Esophagus muscularis mucosa (tissue), 4 donors: ENCODE data around the gene IFNA2. TPM values are rescaled to one million over a fixed set of nuclear protein-coding genes. Genes with fewer than 3 reads are reported as not detected.
"Not testable (repeated sequence)": the region's sequence is repeated elsewhere in the genome, so short reads cannot be mapped to it uniquely, and the experiment has no call there.

Source experiments
- DNase-seq: peaks from one replicate; pipeline ENCODE4 v3.0.0-alpha.2; 2017; ENCODE audit errors: extremely low spot score
- H3K27ac ChIP-seq, 4 donors: fragments of 200-600 bp; sonication (generic); replicated peaks in 1 of 4; 1 replicate in 3 of 4; 2 replicates in 1 of 4; pipeline ENCODE4 v1.5.1; 2016 to 2019; ENCODE audit warnings: mild to moderate bottlenecking in 1 of 4
- H3K27me3 ChIP-seq, 4 donors: fragments of 200-600 bp; sonication (generic); one replicate each; pipeline versions ENCODE4 v1.5.1 to v1.6.0; 2016 to 2019
- H3K36me3 ChIP-seq, 4 donors: fragments of 200-600 bp; sonication (generic); one replicate each; pipeline ENCODE4 v1.5.1; 2016 to 2019
- H3K4me1 ChIP-seq, 4 donors: fragments of 200-600 bp; sonication (generic); one replicate each; pipeline ENCODE4 v1.5.1; 2016 to 2019
- H3K4me3 ChIP-seq, 4 donors: fragments of 200-600 bp; sonication (generic); 1 replicate in 2 of 4; 2 replicates in 2 of 4; pipeline ENCODE4 v1.5.1; 2016 to 2019; ENCODE audit warnings: mild to moderate bottlenecking in 4 of 4, moderate library complexity in 1 of 4
- H3K9me3 ChIP-seq, 4 donors: fragments of 200-600 bp; sonication (generic); 1 replicate in 3 of 4; 2 replicates in 1 of 4; pipeline ENCODE4 v1.5.1; 2016 to 2019
- EP300 ChIP-seq: sonication (generic); formaldehyde crosslinking; IDR thresholded peaks from one replicate; pipeline ENCODE4 v1.6.1; 2017; ENCODE audit warnings: antibody characterized with exemption
- POLR2A ChIP-seq: fragments of 450-650 bp; IDR thresholded peaks from one replicate; pipeline ENCODE4 v1.6.1; 2017; ENCODE audit warnings: antibody characterized with exemption, moderate library complexity, mild to moderate bottlenecking, low read depth
- POLR2AphosphoS5 ChIP-seq, 2 donors: sonication (generic); formaldehyde crosslinking; IDR thresholded peaks; one replicate each; pipeline ENCODE4 v1.6.1; 2017; ENCODE audit warnings: antibody characterized with exemption in 2 of 2
- WGBS: methylation state at CpG from one replicate; pipeline ENCODE4 v1.1.5; 2018; 5-methylcytosine and 5-hydroxymethylcytosine counted together
- intact Hi-C: fragments of 100-400 bp; cut with DNase I; formaldehyde crosslinking; loops from one replicate; pipeline ENCODE4 v1.15.1; 2023
- total RNA-seq, 4 donors: library from RNA; depleted of rRNA; stranded (reverse); fragments of >200 nt; gene quantifications; one replicate each; pipeline versions ENCODE4 v1.1.0 to v1.2.1, GENCODE V29; 2016
- TF ChIP-seq, protein P1 (sequence below), 3 experiments: fragments of 200-600 bp in 2 of 3; fragments of 450-650 bp in 1 of 3; sonication (generic) in 2 of 3; IDR thresholded peaks; one replicate each; pipeline ENCODE4 v1.5.1; 2017 to 2019; ENCODE audit warnings: antibody characterized with exemption in 3 of 3, mild to moderate bottlenecking in 2 of 3, moderate library complexity in 1 of 3

IFNA2 gene
- total RNA-seq, result not detected

DNA sequence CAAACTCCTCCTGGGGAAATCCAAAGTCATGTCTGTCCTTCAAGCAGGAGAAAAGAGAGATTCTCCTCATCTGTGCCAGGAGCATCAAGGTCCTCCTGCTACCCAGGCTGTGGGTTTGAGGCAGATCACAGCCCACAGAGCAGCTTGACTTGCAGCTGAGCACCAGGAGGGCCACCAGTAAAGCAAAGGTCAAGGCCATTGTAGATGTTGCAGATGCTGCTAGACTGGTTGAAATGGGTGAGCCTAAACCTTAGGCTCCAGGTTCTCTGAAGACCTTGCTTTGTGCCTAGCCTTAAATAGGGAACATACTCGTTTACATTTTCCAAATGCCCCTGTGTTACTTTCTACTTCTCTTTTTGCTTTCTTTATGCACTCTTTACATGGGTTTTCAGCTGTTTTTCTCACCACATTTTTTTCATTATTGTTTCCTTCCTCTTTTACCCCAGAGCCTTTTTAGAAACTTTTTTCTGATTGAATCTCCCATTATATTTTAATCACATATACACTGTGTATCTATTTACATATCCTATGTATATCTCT lies at the start of gene IFNA2:
IFNA2 (minus strand) TSS at position 268 of the 540 bp plus-strand sequence; CDS start at position 199, 69 bp downstream.
- TF ChIP-seq, protein P1, sequence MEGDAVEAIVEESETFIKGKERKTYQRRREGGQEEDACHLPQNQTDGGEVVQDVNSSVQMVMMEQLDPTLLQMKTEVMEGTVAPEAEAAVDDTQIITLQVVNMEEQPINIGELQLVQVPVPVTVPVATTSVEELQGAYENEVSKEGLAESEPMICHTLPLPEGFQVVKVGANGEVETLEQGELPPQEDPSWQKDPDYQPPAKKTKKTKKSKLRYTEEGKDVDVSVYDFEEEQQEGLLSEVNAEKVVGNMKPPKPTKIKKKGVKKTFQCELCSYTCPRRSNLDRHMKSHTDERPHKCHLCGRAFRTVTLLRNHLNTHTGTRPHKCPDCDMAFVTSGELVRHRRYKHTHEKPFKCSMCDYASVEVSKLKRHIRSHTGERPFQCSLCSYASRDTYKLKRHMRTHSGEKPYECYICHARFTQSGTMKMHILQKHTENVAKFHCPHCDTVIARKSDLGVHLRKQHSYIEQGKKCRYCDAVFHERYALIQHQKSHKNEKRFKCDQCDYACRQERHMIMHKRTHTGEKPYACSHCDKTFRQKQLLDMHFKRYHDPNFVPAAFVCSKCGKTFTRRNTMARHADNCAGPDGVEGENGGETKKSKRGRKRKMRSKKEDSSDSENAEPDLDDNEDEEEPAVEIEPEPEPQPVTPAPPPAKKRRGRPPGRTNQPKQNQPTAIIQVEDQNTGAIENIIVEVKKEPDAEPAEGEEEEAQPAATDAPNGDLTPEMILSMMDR (IDR thresholded peaks at IDR 0.05), result no peak
- TF ChIP-seq POLR2A (no peak), EP300 (no peak), POLR2AphosphoS5 (IDR thresholded peaks at IDR 0.05) (no peak)
- Histone ChIP-seq H3K36me3 (no peaks in the 10 kb centered on the region), H3K4me3 (no peak within 1 kb of the TSS), H3K9me3 (no peaks in the 10 kb centered on the region), H3K27ac (no peak within 1 kb of the TSS), H3K4me1 (no peaks in the 10 kb centered on the region), H3K27me3 (peaks cover 0 to 15% (median 0%) of the 10 kb centered on the region in 4 donors)
- no peak for DNase-seq
- 71% methylated on average over 1 of the region's 1 CpG for WGBS
- intact Hi-C loops, result no loop called here

DNA sequence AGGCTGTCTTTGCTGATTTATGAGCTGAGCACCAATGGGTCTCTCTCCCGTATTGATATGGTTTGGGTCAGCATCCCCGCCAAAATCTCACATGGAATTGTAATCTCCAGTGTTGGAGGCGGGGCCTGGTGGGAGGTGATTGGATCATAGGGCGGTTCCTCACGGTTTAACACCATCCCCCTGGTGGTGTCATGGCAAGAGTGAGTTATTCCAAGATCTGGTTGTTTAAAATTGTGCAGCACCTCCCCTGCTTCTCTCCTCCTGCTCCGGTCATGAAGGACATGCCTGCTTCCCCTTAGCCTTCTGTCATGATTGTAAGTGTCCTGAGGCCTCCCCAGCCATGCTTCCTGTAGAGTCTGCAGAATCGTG lies 49.8 kb upstream of the IFNA2 start:
- H3K9me3 ChIP-seq, H3K4me3 ChIP-seq, H3K27ac ChIP-seq, H3K4me1 ChIP-seq, H3K36me3 ChIP-seq, intact Hi-C loops, H3K27me3 ChIP-seq, DNase-seq: not testable (repeated sequence)
- 75% methylated on average over 7 of the region's 7 CpGs for WGBS

DNA sequence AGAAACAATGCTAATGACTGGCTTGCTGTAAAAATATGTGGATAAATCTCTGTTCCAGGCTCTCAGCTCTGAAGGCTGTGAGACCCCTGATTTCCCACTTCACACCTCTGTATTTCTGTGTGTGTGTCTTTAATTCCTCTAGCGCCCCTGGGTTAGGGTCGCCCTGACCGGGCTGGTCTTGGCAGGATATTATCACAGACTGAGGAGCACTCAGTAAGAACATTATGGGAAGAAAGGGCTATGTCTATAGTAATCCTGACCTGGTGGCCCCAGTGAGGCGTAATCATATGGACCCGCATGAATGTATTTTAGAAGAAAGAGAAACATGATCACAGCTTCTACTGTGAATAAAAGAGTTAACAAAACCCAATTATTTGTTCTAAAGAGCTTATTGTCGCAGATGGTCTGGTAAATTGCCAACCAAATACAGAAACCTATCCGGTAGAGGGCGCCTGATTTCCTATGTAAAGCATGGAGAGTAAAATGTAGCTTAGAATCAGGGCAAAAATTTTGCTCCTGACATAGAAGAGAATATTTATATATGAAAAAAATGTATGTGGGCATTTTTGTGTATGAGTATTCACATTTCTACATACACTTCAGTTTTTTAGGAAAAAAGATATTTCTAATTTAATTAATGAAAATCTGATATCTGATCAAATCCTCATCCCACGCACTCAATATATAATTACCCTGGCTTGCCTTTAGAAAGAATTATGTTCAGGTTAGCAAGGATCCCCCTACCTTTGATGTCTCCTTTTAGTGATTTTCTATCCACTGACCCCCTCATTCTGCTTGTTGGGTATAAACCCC lies 49.2 kb upstream of the IFNA2 start:
- Histone ChIP-seq H3K27me3 (no peaks in the 10 kb centered on the region), H3K4me3 (no peak overlapping the region), H3K4me1 (no peaks in the 10 kb centered on the region), H3K9me3 (no peaks in the 10 kb centered on the region), H3K36me3 (no peaks in the 10 kb centered on the region), H3K27ac (no peak overlapping the region)
- DNase-seq, result no peak
- intact Hi-C loops, result no loop called here
- WGBS, result 43% methylated on average over 9 of the region's 9 CpGs
- TF ChIP-seq, protein P1 (IDR thresholded peaks at IDR 0.05), result peak in 2 of 3 experiments; percentile 26 to 50
- TF ChIP-seq POLR2AphosphoS5 (IDR thresholded peaks at IDR 0.05), result no peak

DNA sequence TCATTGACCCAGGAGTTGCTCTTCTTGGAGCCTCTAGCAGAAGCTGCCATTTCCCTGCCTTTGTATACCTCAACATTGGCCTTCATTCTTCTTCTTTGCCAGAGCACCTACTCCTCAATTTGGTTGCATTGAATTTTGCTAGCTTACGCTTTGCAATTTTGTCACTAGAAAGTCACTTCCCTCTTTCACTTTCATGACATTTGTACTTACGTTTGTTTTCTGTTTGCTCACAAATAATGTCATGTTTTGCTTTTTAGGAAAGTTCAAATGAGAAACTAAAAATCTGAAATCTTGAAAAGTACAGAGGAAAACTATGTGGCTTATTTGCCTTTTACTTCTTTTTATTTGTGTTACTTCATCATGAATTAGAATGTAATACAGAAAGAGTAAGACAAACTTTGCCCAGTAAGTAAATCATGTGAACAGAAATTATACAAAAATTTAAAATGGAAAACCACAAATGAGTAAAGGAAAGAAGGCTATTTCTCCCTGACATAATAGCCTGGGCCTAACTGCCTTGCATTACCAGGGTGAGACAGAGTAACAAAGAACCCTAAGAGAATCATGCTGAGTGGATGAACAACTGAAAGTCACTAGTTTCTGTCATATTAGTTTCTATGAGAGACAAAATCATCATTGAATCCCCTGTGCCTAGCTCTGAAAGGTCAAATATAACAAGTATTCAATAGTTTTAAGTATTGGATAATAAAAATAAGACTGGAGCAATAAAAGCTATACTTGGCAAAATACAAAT lies 47.7 kb upstream of the IFNA2 start:
- Histone ChIP-seq H3K4me3 (no peak overlapping the region), H3K4me1 (no peaks in the 10 kb centered on the region), H3K27ac (no peak overlapping the region), H3K9me3 (no peaks in the 10 kb centered on the region), H3K27me3 (no peaks in the 10 kb centered on the region), H3K36me3 (no peaks in the 10 kb centered on the region)
- WGBS, result 75% methylated on average over 2 of the region's 2 CpGs
- intact Hi-C loops, result no loop called here
- DNase-seq, result no peak
- no peak for TF ChIP-seq POLR2AphosphoS5 (IDR thresholded peaks at IDR 0.05)
- no peak for TF ChIP-seq EP300
- TF ChIP-seq, protein P1 (IDR thresholded peaks at IDR 0.05), result no peak
- no peak for TF ChIP-seq POLR2A

DNA sequence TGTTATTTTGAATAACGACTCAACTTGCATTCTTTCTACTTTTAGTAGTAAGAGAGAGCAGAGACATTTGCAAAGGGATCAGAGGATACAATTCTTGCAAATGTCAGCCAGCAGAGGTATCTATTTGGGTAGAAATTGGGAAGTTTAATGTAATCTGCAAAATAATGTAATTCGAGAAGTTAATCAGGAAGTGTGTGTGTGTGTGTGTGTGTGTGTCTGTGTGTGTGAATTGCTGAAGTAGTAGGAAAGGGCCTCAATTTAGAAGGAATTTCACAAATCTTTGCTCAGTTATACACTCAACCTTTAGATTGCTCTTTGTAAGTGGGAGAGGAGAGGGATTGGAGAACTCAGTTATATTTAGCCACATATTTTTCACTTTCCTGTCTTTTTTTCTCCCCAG lies 44.0 kb upstream of the IFNA2 start:
- Histone ChIP-seq H3K27ac (no peak overlapping the region), H3K4me3 (no peak overlapping the region), H3K36me3 (no peaks in the 10 kb centered on the region), H3K9me3 (no peaks in the 10 kb centered on the region), H3K27me3 (no peaks in the 10 kb centered on the region), H3K4me1 (no peaks in the 10 kb centered on the region)
- intact Hi-C loops, result no loop called here
- 60% methylated on average over 2 of the region's 2 CpGs for WGBS
- no peak for DNase-seq
- no peak for TF ChIP-seq POLR2A
- TF ChIP-seq, protein P1 (IDR thresholded peaks at IDR 0.05), result no peak
- no peak for TF ChIP-seq EP300
- TF ChIP-seq POLR2AphosphoS5 (IDR thresholded peaks at IDR 0.05), result no peak
